Stimulated activated CD4-positive, alpha-beta T cell treated with anti-CD3 and anti-CD28 coated beads, Interleukin-2, amount 100 ng/mL, for 24 hours (primary cell): Measurements from ENCODE around the gene ANKRD31.
A peak's percentile ranks its signal among the peaks of the same experiment; 100 is the strongest.

Source experiments
- DNase-seq, 2 donors: peaks; one replicate each; pipeline ENCODE4 v3.0.0-alpha.2; 2020

The ANKRD31 gene

DNA sequence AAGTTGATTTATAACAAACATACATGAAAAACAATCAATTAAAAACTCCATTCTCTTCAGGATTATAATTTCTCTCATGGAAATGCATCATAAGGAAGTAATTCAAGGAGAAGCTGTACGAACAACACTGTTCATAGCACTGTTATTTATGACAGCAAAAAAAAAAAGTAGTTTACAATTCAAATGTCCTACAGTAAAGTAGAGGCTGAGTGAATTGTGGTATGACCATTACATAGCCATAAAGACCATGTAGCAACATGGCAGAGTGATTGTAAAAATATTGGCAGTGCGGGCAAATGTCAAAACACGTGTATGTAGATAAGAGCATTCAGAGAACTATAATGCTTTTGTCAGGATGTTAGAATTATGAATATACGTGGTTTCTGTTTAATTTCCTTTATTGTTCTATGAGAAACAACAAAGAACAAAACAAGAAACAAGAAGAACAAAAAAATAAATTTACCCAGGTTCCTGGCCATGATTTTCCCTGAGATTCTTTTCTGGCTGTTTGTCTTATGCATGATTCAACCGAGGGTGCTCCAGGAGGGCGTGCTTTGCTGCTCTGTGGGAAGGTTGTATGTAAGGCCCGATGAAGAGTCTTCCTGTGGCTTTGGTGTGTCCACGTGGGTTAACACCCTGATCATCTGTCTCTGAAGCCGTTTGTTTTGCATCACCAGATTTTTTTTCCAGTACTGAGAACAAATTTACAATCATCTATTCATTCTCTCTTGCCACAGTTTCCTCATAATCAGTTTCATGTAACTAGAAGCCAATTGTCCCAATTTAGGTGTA is 213.1 kb downstream of the ANKRD31 start:
- peak in 1 of 2 donors; percentile 13 for DNase-seq

DNA sequence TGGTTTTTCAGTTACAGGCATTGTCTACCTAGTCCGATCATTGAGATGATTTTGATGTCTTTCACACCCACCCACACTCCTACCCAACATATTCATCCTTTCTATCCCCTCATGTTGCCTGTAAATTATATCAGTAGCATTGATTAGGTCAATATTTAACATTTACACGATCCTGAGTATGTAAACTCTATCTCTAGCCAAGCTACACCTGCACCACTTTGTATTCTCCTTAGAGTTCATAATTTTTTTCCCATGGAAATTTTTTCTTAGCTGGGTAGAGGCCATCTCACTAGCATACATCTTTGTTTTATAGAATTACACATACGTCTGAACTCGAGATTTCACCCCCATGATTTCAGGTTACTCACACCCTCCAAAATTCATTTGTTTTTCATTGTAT is 214.9 kb downstream of the ANKRD31 start:
- no peak for DNase-seq

DNA sequence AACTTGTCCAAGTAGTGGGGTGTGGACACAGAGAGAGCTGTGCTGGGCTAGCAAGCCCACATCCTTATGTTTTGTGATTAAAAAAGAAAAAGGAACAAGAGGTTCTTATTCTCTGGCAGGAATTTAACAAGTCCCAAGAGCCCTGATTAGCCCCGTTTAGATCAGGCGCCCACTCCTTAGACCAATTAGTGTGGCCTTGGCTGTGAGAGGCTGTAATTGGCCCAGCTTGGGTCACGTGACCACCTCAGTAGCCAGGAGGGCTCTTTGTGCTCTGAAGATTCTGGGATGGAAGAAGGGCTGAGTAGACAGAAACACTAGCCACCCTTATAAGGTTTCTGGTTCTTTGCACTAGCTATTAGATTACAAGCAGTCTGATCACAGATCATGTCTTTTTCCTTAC is 215.5 kb downstream of the ANKRD31 start:
- DNase-seq, result no peak

DNA sequence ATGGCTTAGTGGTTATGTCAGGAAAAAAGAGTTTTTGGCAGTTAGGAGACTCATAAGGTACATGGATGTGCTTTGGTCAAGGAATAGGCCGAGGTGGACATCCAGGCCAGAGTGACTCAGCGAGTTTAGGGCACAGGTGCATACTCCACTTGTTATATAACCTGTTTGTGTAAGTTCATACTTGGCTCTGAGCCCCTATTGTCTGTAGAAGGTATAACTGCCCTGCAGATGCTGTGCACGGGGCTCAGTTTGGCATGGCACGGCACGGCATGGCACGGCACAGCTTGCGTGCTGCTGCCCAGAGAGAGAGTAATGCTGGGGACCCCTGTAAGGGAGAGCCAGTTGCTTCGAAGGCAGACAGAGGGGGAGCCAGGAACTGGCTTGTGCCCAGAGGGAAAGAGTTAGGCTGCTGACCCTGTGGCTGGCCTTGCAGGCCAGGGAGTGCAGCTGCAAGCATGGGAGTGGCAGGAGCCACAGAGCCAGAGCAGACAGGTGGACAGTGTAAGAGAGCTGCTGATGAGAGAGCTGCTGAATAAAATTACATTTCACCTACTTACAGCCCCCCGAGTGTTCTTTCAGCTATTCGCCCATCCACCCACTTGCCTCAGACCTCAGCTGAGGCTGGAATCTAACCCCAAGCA is 216.5 kb downstream of the ANKRD31 start:
- DNase-seq, result no peak

DNA sequence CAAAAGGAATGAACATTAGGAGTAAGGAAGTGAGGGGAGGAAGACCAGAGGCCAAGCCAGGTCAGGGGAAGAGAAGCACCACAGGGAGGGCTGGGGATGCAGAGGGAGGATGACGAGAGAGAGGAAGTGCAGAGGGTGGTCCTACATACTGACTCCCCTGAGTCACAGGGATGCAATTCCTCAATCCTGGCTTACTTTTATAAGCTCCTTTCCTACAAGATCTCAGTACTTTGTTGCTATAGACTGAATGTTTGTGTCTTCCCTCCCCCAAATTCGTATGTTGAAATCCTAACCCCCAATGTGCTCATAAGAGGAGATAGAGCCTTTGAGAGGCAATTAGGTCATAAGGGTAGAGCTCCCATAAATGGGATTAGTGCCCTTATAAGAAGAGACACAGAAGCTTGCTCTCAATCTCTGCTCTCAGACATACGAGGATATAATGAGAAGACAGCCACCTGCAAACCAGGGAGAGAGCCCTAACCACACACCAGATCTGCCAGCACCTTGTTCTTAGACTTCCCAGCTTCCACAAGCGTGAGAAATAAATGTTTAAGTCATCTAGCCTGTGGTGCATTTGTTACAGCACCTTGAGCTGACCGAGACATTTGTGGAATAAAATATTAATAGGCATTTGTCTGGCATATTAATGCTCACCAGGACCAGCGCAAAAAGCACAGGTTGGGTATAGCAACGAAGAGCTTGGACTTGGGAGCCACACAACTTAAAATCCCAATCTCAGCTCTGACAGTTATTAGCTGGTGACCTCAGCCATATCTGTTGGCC is 217.7 kb downstream of the ANKRD31 start:
- DNase-seq, result no peak
